HepG2 (cell line): ENCODE results near the gene CHN2. TPM values are rescaled to one million over a fixed set of nuclear protein-coding genes. Genes with fewer than 3 reads are reported as not detected.
A peak's percentile ranks its signal among the peaks of the same experiment; 100 is the strongest.

Experiments
- ATM ChIP-seq: fragments of 450-650 bp; IDR thresholded peaks from 2 replicates; pipeline ENCODE4 v1.7.1; 2017; ENCODE audit warnings: mild to moderate bottlenecking, borderline replicate concordance
- CEBPZ ChIP-seq: IDR thresholded peaks from 2 replicates; pipeline ENCODE4 v1.6.1; 2012; ENCODE audit warnings: low read length, improper control_type of control experiment
- FOXA1 ChIP-seq, 2 experiments: fragments of 450-650 bp in 1 of 2; sonication (generic) in 1 of 2; formaldehyde crosslinking in 1 of 2; IDR thresholded peaks; 2 replicates each; pipeline versions ENCODE4 v1.4.0 to v1.6.1; 2016 to 2020; ENCODE audit warnings: missing genetic modification reagents in 1 of 2
- HOXD1 ChIP-seq: sonication (generic); formaldehyde crosslinking; IDR thresholded peaks from 2 replicates; pipeline ENCODE4 v1.5.0; 2020; ENCODE audit warnings: missing genetic modification reagents
- ISL2 ChIP-seq: sonication (generic); formaldehyde crosslinking; IDR thresholded peaks from 2 replicates; pipeline ENCODE4 v1.5.0; 2020; ENCODE audit warnings: missing genetic modification reagents
- MAFF ChIP-seq: IDR thresholded peaks from 2 replicates; pipeline ENCODE4 v1.6.1; 2011; ENCODE audit warnings: low read depth, low read length, improper control_type of control experiment
- MXD1 ChIP-seq: sonication (generic); formaldehyde crosslinking; IDR thresholded peaks from 2 replicates; pipeline ENCODE4 v1.4.0; 2020; ENCODE audit warnings: mild to moderate bottlenecking, missing genetic modification reagents
- PRMT3 ChIP-seq: sonication (generic); formaldehyde crosslinking; IDR thresholded peaks from 2 replicates; pipeline ENCODE4 v1.8.1; 2022; ENCODE audit warnings: low read depth, mild to moderate bottlenecking, moderate library complexity, missing genetic modification reagents, borderline replicate concordance
- SNAI1 ChIP-seq: sonication (generic); formaldehyde crosslinking; IDR thresholded peaks from 2 replicates; pipeline ENCODE4 v1.5.0; 2020; ENCODE audit warnings: mild to moderate bottlenecking, missing genetic modification reagents, borderline replicate concordance
- SUZ12 ChIP-seq: fragments of 150-350 bp; IDR thresholded peaks from 2 replicates; pipeline ENCODE4 v1.6.1; 2014; ENCODE audit warnings: low read depth, low read length
- TARDBP ChIP-seq: sonication (generic); formaldehyde crosslinking; IDR thresholded peaks from 2 replicates; pipeline ENCODE4 v1.8.0; 2022; ENCODE audit warnings: mild to moderate bottlenecking, missing genetic modification reagents
- THAP7 ChIP-seq: sonication (generic); formaldehyde crosslinking; IDR thresholded peaks from 2 replicates; pipeline ENCODE4 v1.8.1; 2023; ENCODE audit warnings: mild to moderate bottlenecking, missing genetic modification reagents
- ZBED4 ChIP-seq: sonication (generic); formaldehyde crosslinking; IDR thresholded peaks from 2 replicates; pipeline ENCODE4 v1.4.0; 2020; ENCODE audit warnings: missing genetic modification reagents, borderline replicate concordance
- ZFP62 ChIP-seq: sonication (generic); formaldehyde crosslinking; IDR thresholded peaks from 2 replicates; pipeline ENCODE4 v1.4.0; 2020; ENCODE audit warnings: missing genetic modification reagents
- ZNF101 ChIP-seq: sonication (generic); formaldehyde crosslinking; IDR thresholded peaks from 2 replicates; pipeline ENCODE4 v1.4.0; 2020; ENCODE audit warnings: mild to moderate bottlenecking, low read depth, missing genetic modification reagents, borderline replicate concordance
- ZNF17 ChIP-seq: sonication (generic); formaldehyde crosslinking; IDR thresholded peaks from 2 replicates; pipeline ENCODE4 v1.5.0; 2020; ENCODE audit warnings: mild to moderate bottlenecking, missing genetic modification reagents
- ZNF329 ChIP-seq: sonication (generic); formaldehyde crosslinking; IDR thresholded peaks from 2 replicates; pipeline ENCODE4 v1.9.0; 2021; ENCODE audit warnings: low read depth, mild to moderate bottlenecking, missing genetic modification reagents
- ZNF713 ChIP-seq: sonication (generic); formaldehyde crosslinking; IDR thresholded peaks from 2 replicates; pipeline ENCODE4 v1.4.0; 2020; ENCODE audit warnings: mild to moderate bottlenecking, missing genetic modification reagents
- ZNF724P ChIP-seq: sonication (generic); formaldehyde crosslinking; IDR thresholded peaks from 2 replicates; pipeline ENCODE4 v1.8.0; 2022; ENCODE audit warnings: missing genetic modification reagents, borderline replicate concordance
- ZNF816 ChIP-seq: sonication (generic); formaldehyde crosslinking; IDR thresholded peaks from 2 replicates; pipeline ENCODE4 v1.8.0; 2022; ENCODE audit warnings: missing genetic modification reagents, mild to moderate bottlenecking, borderline replicate concordance
- ZSCAN12 ChIP-seq: sonication (generic); formaldehyde crosslinking; IDR thresholded peaks from 2 replicates; pipeline ENCODE4 v1.9.0; 2021; ENCODE audit warnings: mild to moderate bottlenecking, missing genetic modification reagents
- polyA plus RNA-seq, 8 experiments: library from polyadenylated mRNA; depleted of rRNA in 3 of 8; stranded (reverse) in 7 of 8; unstranded in 1 of 8; fragments of >200 nt; fragmentation: Illumina TruSeq in 4 of 8; extraction: Trizol in 4 of 8; gene quantifications; 2 replicates each; pipeline versions ENCODE4 v1.2.1 to v1.2.3, GENCODE V29; 2011 to 2016; ENCODE audit warnings: low read depth in 4 of 8, missing spikeins in 1 of 8, mixed read lengths in 1 of 8; ENCODE audit not compliant: insufficient read depth in 1 of 8
- total RNA-seq, 5 experiments: library from RNA; depleted of rRNA; stranded (reverse); fragments of >200 nt; fragmentation: Illumina TruSeq; extraction: Trizol; gene quantifications; 2 replicates each; pipeline ENCODE4 v1.2.3, GENCODE V29; 2016; ENCODE audit warnings: low read depth in 1 of 5

CHN2 gene
- total and polyA plus RNA-seq, 2 of the 13 experiments (the other 11 are each of a cell fraction or from before 2014, with no cell fraction given), result 23.5 to 30.5 TPM

- no peak for TF ChIP-seq ZNF101 (CRISPR knock-in tag)
- TF ChIP-seq MXD1 (CRISPR knock-in tag), result no peak
- TF ChIP-seq ZNF17 (CRISPR knock-in tag), result no peak
- TF ChIP-seq THAP7, result no peak
- TF ChIP-seq ZSCAN12, result no peak
- no peak for TF ChIP-seq PRMT3 (CRISPR knock-in tag)
- TF ChIP-seq ISL2 (CRISPR knock-in tag), result peak; percentile 73
- no peak for TF ChIP-seq MAFF
- no peak; the same call in 1 of the 2 replicates for TF ChIP-seq ZBED4 (CRISPR knock-in tag)
- no peak for TF ChIP-seq SUZ12
- no peak for TF ChIP-seq HOXD1 (CRISPR knock-in tag)
- TF ChIP-seq SNAI1, result no peak
- no peak for TF ChIP-seq ZNF816
- no peak for TF ChIP-seq ZFP62 (CRISPR knock-in tag)
- TF ChIP-seq ATM, result no peak
- TF ChIP-seq ZNF329 (CRISPR knock-in tag), result no peak
- no peak for TF ChIP-seq ZNF724P (CRISPR knock-in tag)
- no peak for TF ChIP-seq FOXA1 (IDR thresholded peaks at IDR 0.05)
- TF ChIP-seq FOXA1 (CRISPR knock-in tag; IDR thresholded peaks at IDR 0.05), result peak; percentile 23; the same call in 1 of the 2 replicates
- no peak for TF ChIP-seq ZNF713
- no peak for TF ChIP-seq CEBPZ
- TF ChIP-seq TARDBP (CRISPR knock-in tag), result no peak
Observed at GRCh38 chr7:29291723-29292618, 97.4 kb downstream of the CHN2 start (continued).
